ENCODE results near the gene PLEKHG4B. TPM values are rescaled to one million over a fixed set of nuclear protein-coding genes. Genes with fewer than 3 reads are reported as not detected.

Gene PLEKHG4B
- polyA plus RNA-seq, 1 donor from 2014 or later, result 0.78 TPM

GRCh38 chr5:130601-131131 lies 38.7 kb downstream of the PLEKHG4B start:
- Histone ChIP-seq H3K27ac (ENCODE audit: low read length) (no peak overlapping the region), H3K9me2 (ENCODE audit: insufficient read depth, low read length) (no peaks in the 10 kb centered on the region), H3K4me2 (ENCODE audit: low read length) (no peak overlapping the region), H3K36me3 (ENCODE audit: insufficient read depth, low read length) (no peaks in the 10 kb centered on the region), H3K4me3 (ENCODE audit: low read length) (no peak overlapping the region), H3F3A (ENCODE audit: insufficient read depth, low read length, poor library complexity, severe bottlenecking) (no peaks in the 10 kb centered on the region), H4K20me1 (ENCODE audit: insufficient read depth) (no peaks in the 10 kb centered on the region), H3K9ac (ENCODE audit: low read length) (no peak overlapping the region), H3K79me2 (replicated peaks; ENCODE audit: insufficient read depth, low read length) (peaks cover 26% of the 10 kb centered on the region), H2AFZ (ENCODE audit: low read depth, low read length) (no peak overlapping the region), H3K9me3 (ENCODE audit: low read length) (no peaks in the 10 kb centered on the region), H3K27me3 (ENCODE audit: insufficient read depth, low read depth, low read length) (no peaks in the 10 kb centered on the region)
- TF ChIP-seq RAD21 (conservative IDR thresholded peaks at IDR 0.05) (no peak), CTCF (IDR thresholded peaks at IDR 0.05; ENCODE audit: poor library complexity, severe bottlenecking) (no peak), POLR2AphosphoS5 (IDR thresholded peaks at IDR 0.05) (no peak), TAF1 (IDR thresholded peaks at IDR 0.05; ENCODE audit: low read depth) (no peak), EZH2 (IDR thresholded peaks at IDR 0.05; ENCODE audit: borderline replicate concordance, insufficient read depth, low read length, poor library complexity, severe bottlenecking) (no peak), MXI1 (conservative IDR thresholded peaks at IDR 0.05; ENCODE audit: poor library complexity, severe bottlenecking) (no peak)
- TF ChIP-seq, protein P1, sequence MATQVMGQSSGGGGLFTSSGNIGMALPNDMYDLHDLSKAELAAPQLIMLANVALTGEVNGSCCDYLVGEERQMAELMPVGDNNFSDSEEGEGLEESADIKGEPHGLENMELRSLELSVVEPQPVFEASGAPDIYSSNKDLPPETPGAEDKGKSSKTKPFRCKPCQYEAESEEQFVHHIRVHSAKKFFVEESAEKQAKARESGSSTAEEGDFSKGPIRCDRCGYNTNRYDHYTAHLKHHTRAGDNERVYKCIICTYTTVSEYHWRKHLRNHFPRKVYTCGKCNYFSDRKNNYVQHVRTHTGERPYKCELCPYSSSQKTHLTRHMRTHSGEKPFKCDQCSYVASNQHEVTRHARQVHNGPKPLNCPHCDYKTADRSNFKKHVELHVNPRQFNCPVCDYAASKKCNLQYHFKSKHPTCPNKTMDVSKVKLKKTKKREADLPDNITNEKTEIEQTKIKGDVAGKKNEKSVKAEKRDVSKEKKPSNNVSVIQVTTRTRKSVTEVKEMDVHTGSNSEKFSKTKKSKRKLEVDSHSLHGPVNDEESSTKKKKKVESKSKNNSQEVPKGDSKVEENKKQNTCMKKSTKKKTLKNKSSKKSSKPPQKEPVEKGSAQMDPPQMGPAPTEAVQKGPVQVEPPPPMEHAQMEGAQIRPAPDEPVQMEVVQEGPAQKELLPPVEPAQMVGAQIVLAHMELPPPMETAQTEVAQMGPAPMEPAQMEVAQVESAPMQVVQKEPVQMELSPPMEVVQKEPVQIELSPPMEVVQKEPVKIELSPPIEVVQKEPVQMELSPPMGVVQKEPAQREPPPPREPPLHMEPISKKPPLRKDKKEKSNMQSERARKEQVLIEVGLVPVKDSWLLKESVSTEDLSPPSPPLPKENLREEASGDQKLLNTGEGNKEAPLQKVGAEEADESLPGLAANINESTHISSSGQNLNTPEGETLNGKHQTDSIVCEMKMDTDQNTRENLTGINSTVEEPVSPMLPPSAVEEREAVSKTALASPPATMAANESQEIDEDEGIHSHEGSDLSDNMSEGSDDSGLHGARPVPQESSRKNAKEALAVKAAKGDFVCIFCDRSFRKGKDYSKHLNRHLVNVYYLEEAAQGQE (IDR thresholded peaks at IDR 0.05; ENCODE audit: borderline replicate concordance), result no peak

- no peak overlapping the region for H2AFZ ChIP-seq (ENCODE audit: low read depth, low read length)
- no peaks in the 10 kb centered on the region for H3K9me2 ChIP-seq (ENCODE audit: insufficient read depth, low read length)
- no peaks in the 10 kb centered on the region for H3K27me3 ChIP-seq (ENCODE audit: insufficient read depth, low read depth, low read length)
- TF ChIP-seq RAD21 (conservative IDR thresholded peaks at IDR 0.05) (no peak), EP300 (conservative IDR thresholded peaks at IDR 0.05; ENCODE audit: poor library complexity, severe bottlenecking) (no peak), TAF1 (IDR thresholded peaks at IDR 0.05; ENCODE audit: low read depth) (no peak)
- TF ChIP-seq, protein P1 (IDR thresholded peaks at IDR 0.05; ENCODE audit: borderline replicate concordance), result no peak
- H3K36me3 ChIP-seq (ENCODE audit: insufficient read depth, low read length), result no peaks in the 10 kb centered on the region
- no peaks in the 10 kb centered on the region for H3K9me3 ChIP-seq (ENCODE audit: low read length)
- H3K27ac ChIP-seq (ENCODE audit: low read length), result no peak overlapping the region
- H3K4me3 ChIP-seq (ENCODE audit: low read length), result no peak overlapping the region
- H3K79me2 ChIP-seq (replicated peaks; ENCODE audit: insufficient read depth, low read length), result peaks cover 24% of the 10 kb centered on the region
- no peaks in the 10 kb centered on the region for H3F3A ChIP-seq (ENCODE audit: insufficient read depth, low read length, poor library complexity, severe bottlenecking)
- H3K4me2 ChIP-seq (ENCODE audit: low read length), result no peak overlapping the region
- H4K20me1 ChIP-seq (ENCODE audit: insufficient read depth), result no peaks in the 10 kb centered on the region
- H3K9ac ChIP-seq (ENCODE audit: low read length), result no peak overlapping the region
These were observed 44.9 kb downstream of the PLEKHG4B start for GRCh38 chr5:136901-137300.
